ENCODE data around the gene CRY1. TPM values are rescaled to one million over a fixed set of nuclear protein-coding genes. Genes with fewer than 3 reads are reported as not detected.

Gene CRY1
- total and polyA plus RNA-seq, 2 of the 4 experiments (the other 2 are of a cell fraction), result 5.9 to 9.9 TPM

DNA sequence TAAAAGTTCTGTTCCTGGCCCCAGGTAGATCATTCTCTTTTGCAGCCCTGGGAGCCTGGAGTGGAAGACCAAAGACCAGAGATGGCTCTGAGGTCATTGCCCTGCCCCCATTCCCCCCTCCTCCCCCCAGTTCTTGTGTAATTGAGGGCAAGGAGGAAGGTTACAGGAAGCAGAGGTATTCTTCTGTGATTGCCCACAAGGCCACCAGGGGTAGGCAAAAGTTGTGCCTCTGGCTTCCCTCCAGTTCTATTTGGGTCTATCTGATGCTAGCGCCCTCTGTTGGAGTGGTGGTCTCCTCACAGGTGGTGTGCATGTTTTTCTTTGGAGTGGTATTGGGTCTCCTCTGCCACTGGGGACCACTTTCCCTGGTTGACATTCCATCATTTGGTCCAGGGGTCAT, 41.2 kb upstream of the CRY1 start:
- no peak overlapping the region for H3K14ac ChIP-seq (replicated peaks; ENCODE audit: low read depth, low read length)

More for the DNA sequence above, 41.2 kb upstream of the CRY1 start:
- Histone ChIP-seq H4K20me1 (ENCODE audit: insufficient read depth, low read length) (no peaks in the 10 kb centered on the region), H2AFZ (replicated peaks; ENCODE audit: low read length, poor library complexity) (no peak overlapping the region), H3K36me3 (ENCODE audit: control insufficient read depth, insufficient read depth, low read length) (no peaks in the 10 kb centered on the region), H4K8ac (ENCODE audit: low read depth in 2 of 2, low read length in 2 of 2) (no peak overlapping the region), H3K9me3 (ENCODE audit: control insufficient read depth, insufficient read depth, low read length) (no peaks in the 10 kb centered on the region), H3K9me1 (ENCODE audit: insufficient read depth, low read length) (no peaks in the 10 kb centered on the region), H2BK15ac (ENCODE audit: low read depth, low read length) (no peak overlapping the region), H3K4ac (ENCODE audit: low read depth, low read length) (no peak overlapping the region), H2BK5ac (ENCODE audit: low read depth, low read length, poor library complexity, severe bottlenecking) (no peak overlapping the region), H3K79me1 (ENCODE audit: low read depth in 1 of 2, low read length in 2 of 2) (no peaks in the 10 kb centered on the region), H3K27ac (ENCODE audit: insufficient read depth, low read length) (no peak overlapping the region), H2BK20ac (ENCODE audit: low read depth, low read length) (no peak overlapping the region), H4K5ac (ENCODE audit: low read depth, low read length) (no peak overlapping the region), H2AK5ac (ENCODE audit: low read depth, low read length) (no peak overlapping the region), H4K91ac (ENCODE audit: insufficient read depth, low read depth, low read length) (no peak overlapping the region), H2AK9ac (replicated peaks; ENCODE audit: low read depth, low read length, poor library complexity) (no peak overlapping the region), H3K4me1 (ENCODE audit: control insufficient read depth, insufficient read depth, low read length) (no peaks in the 10 kb centered on the region), H3K9ac (ENCODE audit: low read depth, low read length) (no peak overlapping the region), H3K4me2 (ENCODE audit: low read depth, low read length) (no peak overlapping the region), H2BK120ac (ENCODE audit: low read depth, low read length) (no peak overlapping the region), H3K23ac (ENCODE audit: low read depth, low read length) (no peak overlapping the region), H3K18ac (ENCODE audit: low read depth, low read length) (no peak overlapping the region), H3K4me3 (ENCODE audit: insufficient read depth, low read depth, low read length) (no peak overlapping the region), H3K56ac (ENCODE audit: extremely low read depth, insufficient read depth, low read length) (no peak overlapping the region), H3K27me3 (ENCODE audit: control insufficient read depth, insufficient read depth, low read length) (no peaks in the 10 kb centered on the region; the same call in 1 of the 2 replicates)
- WGBS, 2 experiments (ENCODE audit: extremely low coverage in 2 of 2, insufficient read length in 1 of 2), result 80% methylated on average over 1 of the region's 1 CpG; no CpG with 5 or more reads in 1 of the 2 experiments
- intact Hi-C loops (cut with micrococcal nuclease) (loop anchor here (5.0 kb wide), 1 partner anchor 543 kb away; no protein-coding TSS in a partner anchor), dilution Hi-C loops (cut with HindIII; ENCODE audit: low sequenced_read_pairs, unreplicated experiment) (no loop called here), in situ Hi-C loops (cut with MboI; ENCODE audit: low sequenced_read_pairs) (loop anchor here (5.0 to 25.0 kb wide), 3 partner anchors 180 to 753 kb away; a partner anchor contains a TSS)
- DNase-seq (no peak), ATAC-seq (ENCODE audit: low read depth) (no peak)
- ChIA-PET CTCF (interaction anchor here (1.2 to 6.7 kb wide), 3 partner anchors 268 to 475 kb away, joined by 3 to 85 read pairs (median 6); no protein-coding TSS in a partner anchor), POLR2A (ENCODE audit: unreplicated experiment) (no interaction called here)
- TF ChIP-seq MXI1 (IDR thresholded peaks at IDR 0.05; ENCODE audit: borderline replicate concordance, low read depth, low read length), result no peak
- no peak for TF ChIP-seq SMC3 (IDR thresholded peaks at IDR 0.05; ENCODE audit: low read depth, low read length)
- no peak for TF ChIP-seq MAFK (IDR thresholded peaks at IDR 0.05; ENCODE audit: low read depth, low read length)
- TF ChIP-seq, protein P1, sequence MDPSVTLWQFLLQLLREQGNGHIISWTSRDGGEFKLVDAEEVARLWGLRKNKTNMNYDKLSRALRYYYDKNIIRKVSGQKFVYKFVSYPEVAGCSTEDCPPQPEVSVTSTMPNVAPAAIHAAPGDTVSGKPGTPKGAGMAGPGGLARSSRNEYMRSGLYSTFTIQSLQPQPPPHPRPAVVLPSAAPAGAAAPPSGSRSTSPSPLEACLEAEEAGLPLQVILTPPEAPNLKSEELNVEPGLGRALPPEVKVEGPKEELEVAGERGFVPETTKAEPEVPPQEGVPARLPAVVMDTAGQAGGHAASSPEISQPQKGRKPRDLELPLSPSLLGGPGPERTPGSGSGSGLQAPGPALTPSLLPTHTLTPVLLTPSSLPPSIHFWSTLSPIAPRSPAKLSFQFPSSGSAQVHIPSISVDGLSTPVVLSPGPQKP (IDR thresholded peaks at IDR 0.05; ENCODE audit: borderline replicate concordance, low read depth, low read length), result no peak
- no peak for TF ChIP-seq MAZ (IDR thresholded peaks at IDR 0.05; ENCODE audit: borderline replicate concordance, low read depth, low read length)
- TF ChIP-seq, protein P2, sequence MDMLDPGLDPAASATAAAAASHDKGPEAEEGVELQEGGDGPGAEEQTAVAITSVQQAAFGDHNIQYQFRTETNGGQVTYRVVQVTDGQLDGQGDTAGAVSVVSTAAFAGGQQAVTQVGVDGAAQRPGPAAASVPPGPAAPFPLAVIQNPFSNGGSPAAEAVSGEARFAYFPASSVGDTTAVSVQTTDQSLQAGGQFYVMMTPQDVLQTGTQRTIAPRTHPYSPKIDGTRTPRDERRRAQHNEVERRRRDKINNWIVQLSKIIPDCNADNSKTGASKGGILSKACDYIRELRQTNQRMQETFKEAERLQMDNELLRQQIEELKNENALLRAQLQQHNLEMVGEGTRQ (IDR thresholded peaks at IDR 0.05; ENCODE audit: low read depth, low read length), result no peak
- TF ChIP-seq CHD1 (IDR thresholded peaks at IDR 0.05; ENCODE audit: low read depth, low read length), result no peak
- TF ChIP-seq RCOR1 (IDR thresholded peaks at IDR 0.05; ENCODE audit: insufficient replicate concordance, low read length), result no peak
- no peak for TF ChIP-seq FOS (IDR thresholded peaks at IDR 0.05; ENCODE audit: low read depth, low read length)
- no peak for TF ChIP-seq RAD21 (IDR thresholded peaks at IDR 0.05; ENCODE audit: low read length)
- TF ChIP-seq BHLHE40 (IDR thresholded peaks at IDR 0.05; ENCODE audit: low read depth, low read length), result no peak
- no peak for TF ChIP-seq POLR2A (IDR thresholded peaks at IDR 0.05; ENCODE audit: low read depth, low read length)
- TF ChIP-seq NFE2L2 (IDR thresholded peaks at IDR 0.05; ENCODE audit: low read depth, low read length), result no peak
- no TSS peak for BruUV-seq (replicated peaks)

All from IMR-90 (cell line).